SK-N-SH (cell line): ENCODE measurements around the gene MYH16. TPM values are rescaled to one million over a fixed set of nuclear protein-coding genes. Genes with fewer than 3 reads are reported as not detected.

Source experiments
- CTCF ChIA-PET: fragments of 300-600, 350-600 bp; formaldehyde crosslinking; extraction: SDS; loops from one replicate; lab custom pipeline; 2021; lab: Yijun Ruan, JAX
- POLR2A ChIA-PET: fragments of 350-600 bp; sonication (Branson Sonifier 250); formaldehyde crosslinking; extraction: SDS; loops from one replicate; lab custom pipeline; 2020; ENCODE audit warnings: antibody characterized with exemption, inconsistent platforms; lab: Yijun Ruan, JAX
- DNase-seq: peaks from one replicate; pipeline ENCODE4 v3.0.0; 2012
- H2AFZ ChIP-seq: fragments of 200-600 bp; sonication (generic); 2 replicates; pipeline ENCODE4 v1.8.1; 2016; ENCODE audit warnings: antibody characterized with exemption, mild to moderate bottlenecking, low read depth
- H3F3A ChIP-seq: fragments of 200-600 bp; sonication (generic); replicated peaks from 2 replicates; pipeline ENCODE3; 2016; ENCODE audit warnings: antibody characterized with exemption, mild to moderate bottlenecking; ENCODE audit not compliant: insufficient read depth
- H3K27ac ChIP-seq, 2 experiments: fragments of 200-500 bp in 1 of 2; fragments of 200-600 bp in 1 of 2; sonication (Bioruptor generic) in 1 of 2; sonication (generic), shearing (Covaris generic) in 1 of 2; 2 replicates each; pipeline versions ENCODE4 v1.5.1 to v1.6.1; 2014 to 2016; ENCODE audit warnings: low read depth in 2 of 2, inconsistent platforms in 1 of 2, low read length in 1 of 2, mild to moderate bottlenecking in 1 of 2, mixed read lengths in 1 of 2
- H3K27me3 ChIP-seq: fragments of 200-600 bp; sonication (generic), shearing (Covaris generic); 2 replicates; pipeline ENCODE4 v1.6.1; 2016; ENCODE audit warnings: mixed run types; ENCODE audit not compliant: insufficient read depth
- H3K36me3 ChIP-seq, 2 experiments: fragments of 200-500 bp in 1 of 2; fragments of 200-600 bp in 1 of 2; sonication (Bioruptor generic) in 1 of 2; sonication (generic) in 1 of 2; replicated peaks in 1 of 2; 2 replicates each; pipeline versions ENCODE3 to v1.5.1; 2014 to 2016; ENCODE audit warnings: low read length in 1 of 2, mild to moderate bottlenecking in 1 of 2; ENCODE audit not compliant: insufficient read depth in 2 of 2, control insufficient read depth in 1 of 2
- H3K4me1 ChIP-seq, 2 experiments: fragments of 200-500 bp in 1 of 2; fragments of 200-600 bp in 1 of 2; sonication (Bioruptor generic) in 1 of 2; sonication (generic), shearing (Covaris generic) in 1 of 2; 2 replicates each; pipeline versions ENCODE4 v1.5.1 to v1.6.1; 2014 to 2016; ENCODE audit warnings: low read depth in 1 of 2, low read length in 1 of 2, mixed run types in 1 of 2; ENCODE audit not compliant: insufficient read depth in 2 of 2, control insufficient read depth in 1 of 2
- H3K4me2 ChIP-seq: fragments of 200-600 bp; sonication (generic), shearing (Covaris generic); 2 replicates; pipeline ENCODE4 v1.6.1; 2017; ENCODE audit warnings: mixed run types
- H3K4me3 ChIP-seq, 2 experiments: fragments of 200-500 bp in 1 of 2; fragments of 200-600 bp in 1 of 2; sonication (Bioruptor generic) in 1 of 2; sonication (generic), shearing (Covaris generic) in 1 of 2; 2 replicates each; pipeline versions ENCODE4 v1.5.1 to v1.8.1; 2014 to 2016; ENCODE audit warnings: low read depth in 2 of 2, inconsistent platforms in 1 of 2, low read length in 1 of 2, mild to moderate bottlenecking in 1 of 2, mixed read lengths in 1 of 2, moderate library complexity in 1 of 2
- H3K79me2 ChIP-seq: fragments of 200-600 bp; sonication (generic); 2 replicates; pipeline ENCODE4 v1.8.1; 2017; ENCODE audit warnings: mild to moderate bottlenecking; ENCODE audit not compliant: insufficient read depth
- H3K9ac ChIP-seq: fragments of 200-600 bp; sonication (generic); 2 replicates; pipeline ENCODE4 v1.6.1; 2017; ENCODE audit warnings: mixed run types
- H3K9me2 ChIP-seq: fragments of 200-600 bp; sonication (generic); 2 replicates; pipeline ENCODE4 v1.6.1; 2017; ENCODE audit warnings: mixed run types
- H3K9me3 ChIP-seq: fragments of 200-600 bp; sonication (generic); 2 replicates; pipeline ENCODE4 v1.6.1; 2017; ENCODE audit warnings: mixed run types, mild to moderate bottlenecking, moderate library complexity
- H4K20me1 ChIP-seq: fragments of 200-600 bp; sonication (generic); 2 replicates; pipeline ENCODE4 v1.6.1; 2017; ENCODE audit warnings: mild to moderate bottlenecking, mixed run types; ENCODE audit not compliant: insufficient read depth
- EZH2phosphoT487 ChIP-seq: fragments of 200-600 bp; sonication (generic); IDR thresholded peaks from 2 replicates; pipeline ENCODE4 v1.6.1; 2017; ENCODE audit warnings: low read depth, mixed run types, mild to moderate bottlenecking, antibody characterized with exemption, moderate library complexity, borderline replicate concordance
- FOXM1 ChIP-seq: IDR thresholded peaks from 2 replicates; pipeline ENCODE4 v1.4.0; 2012; ENCODE audit warnings: low read depth, mild to moderate bottlenecking
- JUND ChIP-seq: IDR thresholded peaks from 2 replicates; pipeline ENCODE4 v1.4.0; 2012
- MEF2A ChIP-seq: IDR thresholded peaks from 2 replicates; pipeline ENCODE4 v1.4.0; 2012; ENCODE audit warnings: low read depth, borderline replicate concordance
- MXI1 ChIP-seq: IDR thresholded peaks from 2 replicates; pipeline ENCODE4 v1.6.1; 2012; ENCODE audit warnings: mild to moderate bottlenecking, low read depth, low read length, improper control_type of control experiment
- NFIC ChIP-seq: IDR thresholded peaks from 2 replicates; pipeline ENCODE4 v1.4.0; 2012; ENCODE audit warnings: borderline replicate concordance
- RAD21 ChIP-seq: IDR thresholded peaks from 2 replicates; pipeline ENCODE4 v1.6.1; 2012; ENCODE audit warnings: mild to moderate bottlenecking, low read length
- RFX5 ChIP-seq: IDR thresholded peaks from 2 replicates; pipeline ENCODE4 v1.6.1; 2012; ENCODE audit warnings: mild to moderate bottlenecking, improper control_type of control experiment, low read length
- RXRA ChIP-seq: IDR thresholded peaks from 2 replicates; pipeline ENCODE4 v1.4.0; 2012; ENCODE audit warnings: low read depth, mild to moderate bottlenecking, borderline replicate concordance
- SMC3 ChIP-seq: IDR thresholded peaks from 2 replicates; pipeline ENCODE4 v1.6.1; 2012; ENCODE audit warnings: low read depth, low read length, improper control_type of control experiment
- TAF1 ChIP-seq: IDR thresholded peaks from 2 replicates; pipeline ENCODE4 v1.6.1; 2012; ENCODE audit warnings: low read depth, mild to moderate bottlenecking, low read length, moderate library complexity, borderline replicate concordance
- TCF12 ChIP-seq: IDR thresholded peaks from 2 replicates; pipeline ENCODE4 v1.4.0; 2012
- TEAD4 ChIP-seq: IDR thresholded peaks from 2 replicates; pipeline ENCODE4 v1.4.0; 2012; ENCODE audit warnings: mild to moderate bottlenecking, borderline replicate concordance; ENCODE audit not compliant: insufficient read depth
- YY1 ChIP-seq: IDR thresholded peaks from 2 replicates; pipeline ENCODE4 v1.4.0; 2012; ENCODE audit warnings: low read depth, mild to moderate bottlenecking
- WGBS: methylation state at CpG from one replicate; pipeline ENCODE4 v1.1.6; 2017; ENCODE audit warnings: low lambda C conversion rate; 5-methylcytosine and 5-hydroxymethylcytosine counted together
- polyA plus RNA-seq, 3 experiments: library from polyadenylated mRNA; depleted of rRNA; stranded (reverse); fragments of >200 nt; gene quantifications; 2 replicates each; pipeline ENCODE4 v1.2.3, GENCODE V29; 2012
- TF ChIP-seq, protein P1 (sequence below): IDR thresholded peaks from 2 replicates; pipeline ENCODE4 v1.4.0; 2012; ENCODE audit warnings: low read depth, borderline replicate concordance
- TF ChIP-seq, protein P2 (sequence below): IDR thresholded peaks from 2 replicates; pipeline ENCODE4 v1.4.0; 2012; ENCODE audit warnings: low read depth, borderline replicate concordance
- TF ChIP-seq, protein P3 (sequence below): fragments of 150-350 bp; IDR thresholded peaks from 2 replicates; pipeline ENCODE4 v1.6.1; 2017; ENCODE audit warnings: antibody characterized with exemption, low read length, low read depth, borderline replicate concordance

MYH16 gene
- polyA plus RNA-seq, 1 of the 3 experiments (the other 2 are of a cell fraction), result 0.41 TPM

DNA sequence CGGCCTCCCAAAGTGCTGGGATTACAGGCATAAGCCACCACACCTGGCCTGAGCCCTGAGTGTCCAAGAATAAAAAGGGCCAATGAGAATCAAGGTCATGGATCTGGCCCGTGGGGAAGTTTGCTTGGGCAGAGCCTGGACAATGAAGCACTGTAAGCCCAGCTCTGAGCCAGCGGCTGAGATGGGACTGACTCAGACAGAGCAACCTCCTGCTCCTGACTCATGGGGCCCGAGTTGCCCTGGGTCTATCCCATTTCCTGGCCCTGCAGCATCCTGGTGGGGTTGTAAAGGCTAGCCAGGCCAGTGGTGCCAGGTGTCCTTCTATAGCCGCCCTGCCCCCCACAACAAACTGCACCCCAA, 5.2 kb upstream of the MYH16 start (continued):
- peak; percentile 85 for TF ChIP-seq TCF12
- TF ChIP-seq RFX5, result no peak
- TF ChIP-seq, protein P1, sequence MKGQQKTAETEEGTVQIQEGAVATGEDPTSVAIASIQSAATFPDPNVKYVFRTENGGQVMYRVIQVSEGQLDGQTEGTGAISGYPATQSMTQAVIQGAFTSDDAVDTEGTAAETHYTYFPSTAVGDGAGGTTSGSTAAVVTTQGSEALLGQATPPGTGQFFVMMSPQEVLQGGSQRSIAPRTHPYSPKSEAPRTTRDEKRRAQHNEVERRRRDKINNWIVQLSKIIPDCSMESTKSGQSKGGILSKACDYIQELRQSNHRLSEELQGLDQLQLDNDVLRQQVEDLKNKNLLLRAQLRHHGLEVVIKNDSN, result no peak
- TF ChIP-seq YY1, result no peak
- no peak for TF ChIP-seq RAD21
- TF ChIP-seq RXRA, result peak; percentile 67; the same call in 1 of the 2 replicates
- TF ChIP-seq SMC3, result no peak
- TF ChIP-seq EZH2phosphoT487, result no peak
- no peak for TF ChIP-seq FOXM1
- TF ChIP-seq, protein P2, sequence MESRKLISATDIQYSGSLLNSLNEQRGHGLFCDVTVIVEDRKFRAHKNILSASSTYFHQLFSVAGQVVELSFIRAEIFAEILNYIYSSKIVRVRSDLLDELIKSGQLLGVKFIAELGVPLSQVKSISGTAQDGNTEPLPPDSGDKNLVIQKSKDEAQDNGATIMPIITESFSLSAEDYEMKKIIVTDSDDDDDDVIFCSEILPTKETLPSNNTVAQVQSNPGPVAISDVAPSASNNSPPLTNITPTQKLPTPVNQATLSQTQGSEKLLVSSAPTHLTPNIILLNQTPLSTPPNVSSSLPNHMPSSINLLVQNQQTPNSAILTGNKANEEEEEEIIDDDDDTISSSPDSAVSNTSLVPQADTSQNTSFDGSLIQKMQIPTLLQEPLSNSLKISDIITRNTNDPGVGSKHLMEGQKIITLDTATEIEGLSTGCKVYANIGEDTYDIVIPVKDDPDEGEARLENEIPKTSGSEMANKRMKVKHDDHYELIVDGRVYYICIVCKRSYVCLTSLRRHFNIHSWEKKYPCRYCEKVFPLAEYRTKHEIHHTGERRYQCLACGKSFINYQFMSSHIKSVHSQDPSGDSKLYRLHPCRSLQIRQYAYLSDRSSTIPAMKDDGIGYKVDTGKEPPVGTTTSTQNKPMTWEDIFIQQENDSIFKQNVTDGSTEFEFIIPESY, result no peak
- no peak for TF ChIP-seq TAF1
- TF ChIP-seq NFIC, result peak; percentile 69

DNA sequence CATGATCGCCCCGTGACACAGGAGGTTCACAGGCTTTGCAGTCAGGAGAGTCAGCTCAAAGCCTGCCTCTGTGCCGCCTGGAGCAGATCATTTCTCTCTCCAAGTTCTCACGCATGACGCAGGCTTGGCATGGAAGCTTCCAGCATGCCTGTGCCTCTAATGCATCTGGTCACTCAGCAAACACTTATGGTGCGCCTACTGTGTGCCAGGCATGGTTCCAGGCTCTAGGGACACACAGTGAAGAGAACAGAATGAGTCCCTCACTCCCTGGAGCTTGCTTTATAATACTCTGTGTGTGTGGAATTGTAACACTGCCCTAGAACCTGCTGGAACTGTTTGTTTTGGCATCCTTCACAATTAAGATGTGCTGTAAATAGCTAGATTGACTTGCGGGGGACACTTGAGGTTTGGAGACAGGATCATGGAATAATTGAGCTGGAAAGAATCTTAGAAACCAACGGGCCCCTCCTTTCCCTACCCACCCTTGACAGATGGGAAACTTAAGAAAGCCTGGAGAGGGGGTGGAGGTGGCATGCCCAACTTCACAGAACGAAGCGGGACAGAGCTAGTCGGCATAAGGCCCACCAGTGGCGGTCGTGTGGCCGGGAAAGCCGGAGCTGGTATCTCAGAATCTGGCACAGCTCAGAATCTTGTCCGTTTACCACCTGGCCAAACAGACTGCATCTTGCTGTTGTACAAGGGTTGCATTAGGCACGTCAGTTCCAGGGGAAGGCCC, 4.6 kb upstream of the MYH16 start:
- Histone ChIP-seq H3F3A (peaks cover 12% of the 10 kb centered on the region), H4K20me1 (no peaks in the 10 kb centered on the region), H3K9me3 (no peaks in the 10 kb centered on the region), H3K36me3 (no peaks in the 10 kb centered on the region), H3K79me2 (no peaks in the 10 kb centered on the region), H3K27me3 (no peaks in the 10 kb centered on the region), H3K4me1 (peaks cover 0 to 18% of the 10 kb centered on the region in 2 experiments; a peak in 2 of 4 replicates), H3K27ac (peak overlapping the region in 1 of 2 experiments; percentile 78; a peak in 2 of 4 replicates), H2AFZ (peak overlapping the region; percentile 18; the same call in 1 of the 2 replicates), H3K9ac (peak overlapping the region; percentile 21; the same call in 1 of the 2 replicates), H3K4me3 (no peak overlapping the region), H3K9me2 (no peaks in the 10 kb centered on the region), H3K4me2 (peak overlapping the region; percentile 35)
- 73% methylated on average over 17 of the region's 17 CpGs for WGBS
- no peak for DNase-seq
- ChIA-PET POLR2A (interaction anchor here (0.6 kb wide), 1 partner anchor 51 kb away, joined by 3 read pairs; no protein-coding TSS in a partner anchor), CTCF (interaction anchor here (0.6 to 1.6 kb wide), 2 partner anchors 9 to 46 kb away, joined by 3 to 4 read pairs; no protein-coding TSS in a partner anchor)
- no peak for TF ChIP-seq MEF2A
- TF ChIP-seq TCF12, result no peak
- 0 out of 2 replicates have a peak, but pooled peaks have one; percentile 5 for TF ChIP-seq TEAD4
- no peak for TF ChIP-seq JUND
- TF ChIP-seq MXI1, result no peak
- TF ChIP-seq YY1, result no peak
- TF ChIP-seq, protein P3, sequence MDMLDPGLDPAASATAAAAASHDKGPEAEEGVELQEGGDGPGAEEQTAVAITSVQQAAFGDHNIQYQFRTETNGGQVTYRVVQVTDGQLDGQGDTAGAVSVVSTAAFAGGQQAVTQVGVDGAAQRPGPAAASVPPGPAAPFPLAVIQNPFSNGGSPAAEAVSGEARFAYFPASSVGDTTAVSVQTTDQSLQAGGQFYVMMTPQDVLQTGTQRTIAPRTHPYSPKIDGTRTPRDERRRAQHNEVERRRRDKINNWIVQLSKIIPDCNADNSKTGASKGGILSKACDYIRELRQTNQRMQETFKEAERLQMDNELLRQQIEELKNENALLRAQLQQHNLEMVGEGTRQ, result no peak
